UCSD-AML1 (cell line): ENCODE results near the gene DGKD.

Experiments
- DNase-seq: peaks from one replicate; lab custom pipeline; 2025; ENCODE audit not compliant: unreplicated experiment; lab: John Stamatoyannopoulos, UW

The DGKD gene

GRCh38 chr2:233426619-233427342, 72.5 kb downstream of the DGKD start:
- DNase-seq: no peak

GRCh38 chr2:233428008-233428407, 73.7 kb downstream of the DGKD start:
- no peak for DNase-seq

- DNase-seq: no peak
Measured at GRCh38 chr2:233428438-233428837, 74.1 kb downstream of the DGKD start.

GRCh38 chr2:233429175-233429897, 75.0 kb downstream of the DGKD start:
- no peak for DNase-seq

- DNase-seq: no peak
Measured at GRCh38 chr2:233430081-233430480, 75.8 kb downstream of the DGKD start.

- DNase-seq: no peak
Measured at GRCh38 chr2:233430651-233431050, 76.4 kb downstream of the DGKD start.

GRCh38 chr2:233433029-233433428, 78.7 kb downstream of the DGKD start:
- DNase-seq: no peak

- DNase-seq: no peak
Measured at GRCh38 chr2:233433794-233434193, 79.5 kb downstream of the DGKD start.

GRCh38 chr2:233434666-233435330, 80.5 kb downstream of the DGKD start:
- no peak for DNase-seq

- no peak for DNase-seq
Measured at GRCh38 chr2:233435436-233436190, 81.3 kb downstream of the DGKD start.

GRCh38 chr2:233436191-233436581, 81.9 kb downstream of the DGKD start:
- DNase-seq: no peak

GRCh38 chr2:233436691-233437438, 82.6 kb downstream of the DGKD start:
- no peak for DNase-seq

- DNase-seq: no peak
Measured at GRCh38 chr2:233437439-233437955, 83.2 kb downstream of the DGKD start.

- no peak for DNase-seq
Measured at GRCh38 chr2:233438573-233439147, 84.4 kb downstream of the DGKD start.

GRCh38 chr2:233439191-233439590, 84.9 kb downstream of the DGKD start:
- DNase-seq: no peak

- DNase-seq: no peak
Measured at GRCh38 chr2:233440314-233440713, 86.0 kb downstream of the DGKD start.

- DNase-seq: no peak
Measured at GRCh38 chr2:233440714-233441113, 86.4 kb downstream of the DGKD start.

GRCh38 chr2:233441161-233442027, 87.1 kb downstream of the DGKD start:
- no peak for DNase-seq

- DNase-seq: no peak
Measured at GRCh38 chr2:233442028-233442310, 87.7 kb downstream of the DGKD start.
